Thoracic aorta (tissue), 2 donors: Measurements from ENCODE around the gene UBXN2A. TPM values are rescaled to one million over a fixed set of nuclear protein-coding genes. Genes with fewer than 3 reads are reported as not detected.

Experiments
- ATAC-seq: fragments of 150-250 bp; one replicate; pipeline ENCODE4 v1.8.0; 2017; ENCODE audit warnings: low read depth; ENCODE audit not compliant: insufficient number of reproducible peaks, low FRiP score
- DNase-seq: peaks from one replicate; pipeline ENCODE4 v3.0.0-alpha.2; 2020; ENCODE audit warnings: low spot score
- H3K27ac ChIP-seq, 2 donors: fragments of 200-600 bp; sonication (generic); 1 replicate in 1 of 2; 2 replicates in 1 of 2; pipeline ENCODE4 v1.5.1; 2016; ENCODE audit warnings: mild to moderate bottlenecking in 2 of 2, moderate library complexity in 2 of 2
- H3K27me3 ChIP-seq: fragments of 200-600 bp; sonication (generic); replicated peaks from 2 replicates; pipeline ENCODE4 v1.6.0; 2016; ENCODE audit warnings: mild to moderate bottlenecking; ENCODE audit not compliant: insufficient read depth
- H3K36me3 ChIP-seq: fragments of 200-600 bp; sonication (generic); one replicate; pipeline ENCODE4 v1.5.1; 2016
- H3K4me1 ChIP-seq, 2 donors: fragments of 200-600 bp; sonication (generic); 1 replicate in 1 of 2; 2 replicates in 1 of 2; pipeline versions ENCODE4 v1.5.1 to v1.6.0; 2016; ENCODE audit warnings: low read depth in 2 of 2, mild to moderate bottlenecking in 1 of 2; ENCODE audit not compliant: control insufficient read depth in 1 of 2
- H3K4me3 ChIP-seq: fragments of 200-600 bp; sonication (generic); 2 replicates; pipeline ENCODE4 v1.5.1; 2016; ENCODE audit warnings: mild to moderate bottlenecking
- H3K9me3 ChIP-seq: fragments of 200-600 bp; sonication (generic); 2 replicates; pipeline ENCODE4 v1.5.1; 2016
- total RNA-seq, 2 donors: library from RNA; depleted of rRNA; stranded (reverse); fragments of >200 nt; gene quantifications; one replicate each; pipeline versions ENCODE4 v1.1.0 to v1.2.3, GENCODE V29; 2016
- TF ChIP-seq, protein P1 (sequence below): fragments of 200-600 bp; sonication (generic); IDR thresholded peaks from one replicate; pipeline ENCODE4 v1.5.1; 2019; ENCODE audit warnings: antibody characterized with exemption

UBXN2A gene
- total RNA-seq, 2 donors from 2014 or later: 6.1 to 18.8 TPM

DNA sequence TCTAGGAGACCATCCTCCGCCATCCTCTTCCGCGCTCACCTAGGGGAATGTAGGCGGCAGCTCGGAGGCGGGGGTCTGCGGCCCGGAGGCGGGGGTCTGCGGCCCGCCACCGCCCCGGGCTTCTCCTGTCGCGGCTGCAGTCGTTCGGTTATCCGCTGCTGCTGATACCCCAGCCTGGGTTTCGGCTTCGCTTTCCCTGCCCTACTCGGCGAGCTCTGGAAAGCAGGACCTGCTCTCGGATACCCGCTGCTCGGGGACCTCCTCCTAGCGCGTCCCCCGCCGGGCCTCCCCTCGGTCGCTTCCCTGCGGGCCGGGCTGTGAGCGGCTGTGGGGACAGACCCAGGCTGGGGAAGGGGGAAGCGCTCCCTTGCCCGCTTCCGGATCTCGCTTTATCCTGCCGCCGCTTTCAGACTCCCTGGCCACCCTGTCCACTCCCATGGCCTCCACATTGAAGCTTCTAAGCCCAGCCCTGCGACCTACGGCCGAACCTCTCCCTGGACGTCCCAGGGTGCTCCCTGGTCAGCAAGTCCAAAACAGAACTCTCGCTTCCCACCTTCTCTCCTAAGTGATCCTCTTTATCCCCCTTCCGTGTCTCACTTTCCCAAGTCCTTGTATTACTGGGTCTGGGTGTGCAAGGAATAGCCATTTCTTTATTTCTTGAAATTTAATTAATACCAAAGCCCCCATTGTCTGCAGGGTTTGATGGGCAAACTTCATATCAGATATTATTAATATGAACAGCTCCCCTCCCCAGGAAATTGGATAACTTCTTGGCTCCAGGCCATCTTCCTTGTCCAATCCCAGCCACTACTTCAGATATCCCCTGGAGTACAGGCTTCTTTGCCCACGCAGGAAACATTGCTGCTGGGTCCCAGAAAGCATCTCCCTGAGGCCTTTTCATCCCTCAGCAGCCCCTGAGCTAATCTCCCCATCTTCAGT lies 110.0 kb downstream of the UBXN2A start:
- DNase-seq (no peak), ATAC-seq (no peak)

DNA sequence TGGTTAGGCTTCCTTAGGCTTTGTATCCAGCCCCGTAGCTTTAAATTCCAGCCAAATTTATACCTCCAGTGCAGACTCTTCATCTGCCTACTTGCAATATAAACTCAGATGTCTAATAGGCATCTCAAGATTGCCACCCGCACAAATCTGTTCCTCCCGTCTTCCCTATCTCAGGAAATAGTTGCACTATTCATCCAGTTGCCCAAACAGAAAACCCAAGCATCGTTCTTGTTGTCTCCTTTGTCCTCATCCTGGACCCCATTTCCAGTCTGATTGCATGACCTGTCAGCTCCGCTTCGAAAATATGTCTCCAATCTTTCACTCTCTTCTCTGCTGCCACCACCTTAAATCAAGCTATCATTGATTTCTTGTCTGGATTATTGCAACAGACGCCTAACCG lies 111.6 kb downstream of the UBXN2A start:
- Histone ChIP-seq H3K4me3 (no peak overlapping the region), H3K4me1 (peaks cover 6 to 17% of the 10 kb centered on the region in 2 donors), H3K27ac (no peak overlapping the region), H3K36me3 (no peaks in the 10 kb centered on the region), H3K27me3 (no peaks in the 10 kb centered on the region), H3K9me3 (no peaks in the 10 kb centered on the region)
- TF ChIP-seq, protein P1, sequence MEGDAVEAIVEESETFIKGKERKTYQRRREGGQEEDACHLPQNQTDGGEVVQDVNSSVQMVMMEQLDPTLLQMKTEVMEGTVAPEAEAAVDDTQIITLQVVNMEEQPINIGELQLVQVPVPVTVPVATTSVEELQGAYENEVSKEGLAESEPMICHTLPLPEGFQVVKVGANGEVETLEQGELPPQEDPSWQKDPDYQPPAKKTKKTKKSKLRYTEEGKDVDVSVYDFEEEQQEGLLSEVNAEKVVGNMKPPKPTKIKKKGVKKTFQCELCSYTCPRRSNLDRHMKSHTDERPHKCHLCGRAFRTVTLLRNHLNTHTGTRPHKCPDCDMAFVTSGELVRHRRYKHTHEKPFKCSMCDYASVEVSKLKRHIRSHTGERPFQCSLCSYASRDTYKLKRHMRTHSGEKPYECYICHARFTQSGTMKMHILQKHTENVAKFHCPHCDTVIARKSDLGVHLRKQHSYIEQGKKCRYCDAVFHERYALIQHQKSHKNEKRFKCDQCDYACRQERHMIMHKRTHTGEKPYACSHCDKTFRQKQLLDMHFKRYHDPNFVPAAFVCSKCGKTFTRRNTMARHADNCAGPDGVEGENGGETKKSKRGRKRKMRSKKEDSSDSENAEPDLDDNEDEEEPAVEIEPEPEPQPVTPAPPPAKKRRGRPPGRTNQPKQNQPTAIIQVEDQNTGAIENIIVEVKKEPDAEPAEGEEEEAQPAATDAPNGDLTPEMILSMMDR: no peak
- DNase-seq (no peak), ATAC-seq (no peak)

More for the DNA sequence above, 110.0 kb downstream of the UBXN2A start:
- Histone ChIP-seq H3K4me1 (peaks cover 12 to 25% of the 10 kb centered on the region in 2 donors), H3K36me3 (no peaks in the 10 kb centered on the region), H3K9me3 (no peaks in the 10 kb centered on the region), H3K27me3 (no peaks in the 10 kb centered on the region), H3K4me3 (peak overlapping the region; percentile 95), H3K27ac (peak overlapping the region; percentile 58 to 61)
- TF ChIP-seq, protein P1: no peak

DNA sequence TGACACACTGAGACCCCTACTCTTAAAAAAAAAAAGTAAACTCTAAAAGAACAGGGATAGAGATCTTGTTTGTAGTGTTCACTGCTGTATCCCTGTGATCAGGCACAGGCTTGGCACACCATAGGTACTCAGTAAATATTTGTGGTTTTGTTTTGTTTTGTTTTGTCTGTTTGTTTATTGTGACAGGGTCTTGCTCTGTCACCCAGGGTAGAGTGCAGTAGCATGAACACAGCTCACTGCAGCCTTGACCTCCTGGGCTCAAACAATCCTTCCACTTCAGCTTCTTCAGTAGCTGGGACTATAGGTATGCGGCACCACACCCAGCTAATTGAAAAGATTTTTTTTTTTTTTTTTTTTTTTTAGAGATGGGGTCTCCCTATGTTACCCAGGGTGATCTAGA lies 112.7 kb downstream of the UBXN2A start:
- no peak for DNase-seq
- Histone ChIP-seq H3K36me3 (no peaks in the 10 kb centered on the region), H3K9me3 (no peaks in the 10 kb centered on the region), H3K4me1 (peaks cover 6 to 13% of the 10 kb centered on the region in 2 donors), H3K27me3 (no peaks in the 10 kb centered on the region), H3K27ac (no peak overlapping the region), H3K4me3 (no peak overlapping the region)
- TF ChIP-seq, protein P1: no peak
- ATAC-seq: no peak

Other genes starting within 250 kb of the UBXN2A start
- 10 to 100 TPM; 38.3 to 80.7 TPM for gene ATAD2B, start 13.3 kb upstream of the UBXN2A start, total RNA-seq
- gene MFSD2B, start 69.6 kb downstream of the UBXN2A start, total RNA-seq: under 1 TPM in 1 of 2 donors, not detected in 1; 0.14 TPM
- gene WDCP, start 106.9 kb downstream of the UBXN2A start, total RNA-seq: 10 to 100 TPM in 1 of 2 donors, 1 to 10 TPM in 1; 8.0 to 21.3 TPM
- gene FKBP1B, start 109.3 kb downstream of the UBXN2A start, total RNA-seq: 10 to 100 TPM in 1 of 2 donors, 1 to 10 TPM in 1; 7.3 to 12.5 TPM
- 10 to 100 TPM; 39.7 to 44.1 TPM for gene SF3B6, start 135.9 kb downstream of the UBXN2A start, total RNA-seq
- gene TP53I3, start 144.4 kb downstream of the UBXN2A start, total RNA-seq: 10 to 100 TPM in 1 of 2 donors, 1 to 10 TPM in 1; 3.1 to 13.0 TPM
- gene PFN4, start 182.9 kb downstream of the UBXN2A start, total RNA-seq: 1 to 10 TPM in 1 of 2 donors, not detected in 1; 1.9 TPM
- gene FAM228B, start 183.0 kb downstream of the UBXN2A start, total RNA-seq: 100 to 1,000 TPM in 1 of 2 donors, 10 to 100 TPM in 1; 23.6 to 114 TPM
- under 1 TPM; 0.81 to 0.92 TPM for gene FAM228A, start 234.6 kb downstream of the UBXN2A start, total RNA-seq